ENCODE data around the gene GSTM3. TPM values are rescaled to one million over a fixed set of nuclear protein-coding genes. Genes with fewer than 3 reads are reported as not detected.

GSTM3 gene
- total RNA-seq, 1 experiment from 2014 or later, result 2.2 TPM

DNA sequence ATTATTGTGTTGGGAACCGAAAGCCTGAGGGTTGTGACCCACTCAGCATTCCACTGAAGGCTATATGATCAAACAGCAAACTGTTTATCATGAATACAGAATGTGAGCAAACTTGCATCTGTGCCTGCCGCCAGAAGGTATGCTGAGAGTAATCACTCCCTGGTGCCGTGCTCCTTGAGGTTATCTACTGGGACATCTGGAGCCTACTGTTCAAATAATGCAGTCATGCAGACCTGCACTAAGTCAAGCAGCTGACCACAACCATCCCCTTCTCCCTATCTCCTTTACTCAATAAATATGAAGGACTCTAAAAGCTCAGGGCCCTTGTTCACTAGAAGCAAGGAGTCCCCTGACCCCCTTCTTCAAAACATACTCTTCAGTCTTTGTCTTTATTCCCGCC is 15.3 kb downstream of the GSTM3 start:
- Mint-ChIP-seq H3K27me3 (ENCODE audit: low read depth) (peaks cover 22% of the 10 kb centered on the region), H3K4me1 (peaks cover 8% of the 10 kb centered on the region), H3K36me3 (peaks cover 21% of the 10 kb centered on the region), H3K9me3 (peaks cover 32% of the 10 kb centered on the region), H3K4me3 (no peak overlapping the region), H3K27ac (no peak overlapping the region)
- no peak for DNase-seq (ENCODE audit: low spot score)
- TF ChIP-seq ZNF232 (CRISPR knock-in tag; IDR thresholded peaks at IDR 0.05), result no peak
- TF ChIP-seq, protein P1, sequence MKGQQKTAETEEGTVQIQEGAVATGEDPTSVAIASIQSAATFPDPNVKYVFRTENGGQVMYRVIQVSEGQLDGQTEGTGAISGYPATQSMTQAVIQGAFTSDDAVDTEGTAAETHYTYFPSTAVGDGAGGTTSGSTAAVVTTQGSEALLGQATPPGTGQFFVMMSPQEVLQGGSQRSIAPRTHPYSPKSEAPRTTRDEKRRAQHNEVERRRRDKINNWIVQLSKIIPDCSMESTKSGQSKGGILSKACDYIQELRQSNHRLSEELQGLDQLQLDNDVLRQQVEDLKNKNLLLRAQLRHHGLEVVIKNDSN (CRISPR knock-in tag; IDR thresholded peaks at IDR 0.05), result no peak
- TF ChIP-seq, protein P2, sequence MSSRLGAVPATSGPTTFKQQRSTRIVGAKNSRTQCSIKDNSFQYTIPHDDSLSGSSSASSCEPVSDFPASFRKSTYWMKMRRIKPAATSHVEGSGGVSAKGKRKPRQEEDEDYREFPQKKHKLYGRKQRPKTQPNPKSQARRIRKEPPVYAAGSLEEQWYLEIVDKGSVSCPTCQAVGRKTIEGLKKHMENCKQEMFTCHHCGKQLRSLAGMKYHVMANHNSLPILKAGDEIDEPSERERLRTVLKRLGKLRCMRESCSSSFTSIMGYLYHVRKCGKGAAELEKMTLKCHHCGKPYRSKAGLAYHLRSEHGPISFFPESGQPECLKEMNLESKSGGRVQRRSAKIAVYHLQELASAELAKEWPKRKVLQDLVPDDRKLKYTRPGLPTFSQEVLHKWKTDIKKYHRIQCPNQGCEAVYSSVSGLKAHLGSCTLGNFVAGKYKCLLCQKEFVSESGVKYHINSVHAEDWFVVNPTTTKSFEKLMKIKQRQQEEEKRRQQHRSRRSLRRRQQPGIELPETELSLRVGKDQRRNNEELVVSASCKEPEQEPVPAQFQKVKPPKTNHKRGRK (CRISPR knock-in tag; IDR thresholded peaks at IDR 0.05; ENCODE audit: borderline replicate concordance), result no peak
- no peak for TF ChIP-seq NR3C1 (CRISPR knock-in tag; conservative IDR thresholded peaks at IDR 0.05; ENCODE audit: low read depth)
- no peak for TF ChIP-seq TEAD4 (CRISPR knock-in tag; IDR thresholded peaks at IDR 0.05)
- TF ChIP-seq ESRRA (CRISPR knock-in tag; IDR thresholded peaks at IDR 0.05; ENCODE audit: borderline replicate concordance), result no peak
- TF ChIP-seq AFF4 (CRISPR knock-in tag; IDR thresholded peaks at IDR 0.05; ENCODE audit: borderline replicate concordance), result no peak
- TF ChIP-seq, protein P3, sequence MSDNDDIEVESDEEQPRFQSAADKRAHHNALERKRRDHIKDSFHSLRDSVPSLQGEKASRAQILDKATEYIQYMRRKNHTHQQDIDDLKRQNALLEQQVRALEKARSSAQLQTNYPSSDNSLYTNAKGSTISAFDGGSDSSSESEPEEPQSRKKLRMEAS (CRISPR knock-in tag; IDR thresholded peaks at IDR 0.05), result no peak
- no peak for TF ChIP-seq ZNF671 (CRISPR knock-in tag; IDR thresholded peaks at IDR 0.05)
- no peak for TF ChIP-seq JAZF1 (CRISPR knock-in tag; IDR thresholded peaks at IDR 0.05)
- TF ChIP-seq, protein P4, sequence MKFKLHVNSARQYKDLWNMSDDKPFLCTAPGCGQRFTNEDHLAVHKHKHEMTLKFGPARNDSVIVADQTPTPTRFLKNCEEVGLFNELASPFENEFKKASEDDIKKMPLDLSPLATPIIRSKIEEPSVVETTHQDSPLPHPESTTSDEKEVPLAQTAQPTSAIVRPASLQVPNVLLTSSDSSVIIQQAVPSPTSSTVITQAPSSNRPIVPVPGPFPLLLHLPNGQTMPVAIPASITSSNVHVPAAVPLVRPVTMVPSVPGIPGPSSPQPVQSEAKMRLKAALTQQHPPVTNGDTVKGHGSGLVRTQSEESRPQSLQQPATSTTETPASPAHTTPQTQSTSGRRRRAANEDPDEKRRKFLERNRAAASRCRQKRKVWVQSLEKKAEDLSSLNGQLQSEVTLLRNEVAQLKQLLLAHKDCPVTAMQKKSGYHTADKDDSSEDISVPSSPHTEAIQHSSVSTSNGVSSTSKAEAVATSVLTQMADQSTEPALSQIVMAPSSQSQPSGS (CRISPR knock-in tag; IDR thresholded peaks at IDR 0.05; ENCODE audit: borderline replicate concordance, low read depth), result no peak
- TF ChIP-seq ZNF423 (CRISPR knock-in tag; IDR thresholded peaks at IDR 0.05), result no peak
- TF ChIP-seq, protein P5, sequence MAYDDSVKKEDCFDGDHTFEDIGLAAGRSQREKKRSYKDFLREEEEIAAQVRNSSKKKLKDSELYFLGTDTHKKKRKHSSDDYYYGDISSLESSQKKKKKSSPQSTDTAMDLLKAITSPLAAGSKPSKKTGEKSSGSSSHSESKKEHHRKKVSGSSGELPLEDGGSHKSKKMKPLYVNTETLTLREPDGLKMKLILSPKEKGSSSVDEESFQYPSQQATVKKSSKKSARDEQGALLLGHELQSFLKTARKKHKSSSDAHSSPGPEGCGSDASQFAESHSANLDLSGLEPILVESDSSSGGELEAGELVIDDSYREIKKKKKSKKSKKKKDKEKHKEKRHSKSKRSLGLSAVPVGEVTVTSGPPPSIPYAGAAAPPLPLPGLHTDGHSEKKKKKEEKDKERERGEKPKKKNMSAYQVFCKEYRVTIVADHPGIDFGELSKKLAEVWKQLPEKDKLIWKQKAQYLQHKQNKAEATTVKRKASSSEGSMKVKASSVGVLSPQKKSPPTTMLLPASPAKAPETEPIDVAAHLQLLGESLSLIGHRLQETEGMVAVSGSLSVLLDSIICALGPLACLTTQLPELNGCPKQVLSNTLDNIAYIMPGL (CRISPR knock-in tag; IDR thresholded peaks at IDR 0.05), result no peak
- TF ChIP-seq SMAD4 (CRISPR knock-in tag; IDR thresholded peaks at IDR 0.05), result no peak
- TF ChIP-seq FOXJ3 (CRISPR knock-in tag; IDR thresholded peaks at IDR 0.05; ENCODE audit: borderline replicate concordance), result no peak
- TF ChIP-seq, protein P6, sequence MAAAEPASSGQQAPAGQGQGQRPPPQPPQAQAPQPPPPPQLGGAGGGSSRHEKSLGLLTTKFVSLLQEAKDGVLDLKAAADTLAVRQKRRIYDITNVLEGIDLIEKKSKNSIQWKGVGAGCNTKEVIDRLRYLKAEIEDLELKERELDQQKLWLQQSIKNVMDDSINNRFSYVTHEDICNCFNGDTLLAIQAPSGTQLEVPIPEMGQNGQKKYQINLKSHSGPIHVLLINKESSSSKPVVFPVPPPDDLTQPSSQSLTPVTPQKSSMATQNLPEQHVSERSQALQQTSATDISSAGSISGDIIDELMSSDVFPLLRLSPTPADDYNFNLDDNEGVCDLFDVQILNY (CRISPR knock-in tag; IDR thresholded peaks at IDR 0.05), result no peak
- ChIA-PET CTCF (no interaction called here), POLR2A (no interaction called here)
- ATAC-seq, result no peak
